ENCODE data around the gene FGR. TPM values are rescaled to one million over a fixed set of nuclear protein-coding genes. Genes with fewer than 3 reads are reported as not detected.

The FGR gene
- polyA plus RNA-seq, 1 donor (not counting 4 experiments of a cell fraction or from before 2014, with no cell fraction given) = 0.04 TPM

DNA sequence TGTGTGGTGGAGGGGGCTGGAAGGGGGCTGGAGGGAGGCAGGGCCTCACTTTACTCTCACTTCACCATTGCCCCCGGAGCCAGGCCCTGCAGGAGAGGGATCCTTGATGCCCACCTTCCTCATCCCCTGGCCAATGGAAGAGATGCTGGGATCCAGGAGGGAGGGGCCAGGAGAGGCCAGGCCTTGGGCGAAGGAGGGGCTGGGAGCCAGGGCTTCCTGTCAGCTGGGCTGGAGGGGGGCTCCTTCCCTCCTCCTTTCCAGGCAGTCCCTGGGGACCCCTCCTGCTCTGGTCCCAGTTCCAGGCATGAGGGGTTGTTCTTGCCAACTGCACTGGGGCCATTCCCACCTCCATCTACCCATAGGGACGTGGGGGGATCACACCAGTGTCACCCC lies 36.7 kb downstream of the FGR start:
- H3K79me2 ChIP-seq (ENCODE audit: control insufficient read depth, insufficient read depth, low read length) = peaks cover 93% of the 10 kb centered on the region
- no peak for DNase-seq (ENCODE audit: low read depth, low spot score)
- peaks cover 47% of the 10 kb centered on the region for H4K20me1 ChIP-seq (ENCODE audit: control insufficient read depth, extremely low read depth, insufficient read depth, low read length)
- peaks cover 2 to 3% of the 10 kb centered on the region in 2 experiments for H3K36me3 ChIP-seq (ENCODE audit: control insufficient read depth in 2 of 2, extremely low read depth in 1 of 2, insufficient read depth in 2 of 2, low read length in 2 of 2)
- H3K27ac ChIP-seq (ENCODE audit: control insufficient read depth, insufficient read depth, low read length) = no peak overlapping the region
- FAIRE-seq = no peak
- H3K4me1 ChIP-seq (ENCODE audit: control insufficient read depth, extremely low read depth, insufficient read depth, low read length) = peaks cover 55% of the 10 kb centered on the region
- H3K9me3 ChIP-seq (ENCODE audit: control insufficient read depth, low read depth, low read length) = no peaks in the 10 kb centered on the region
- TF ChIP-seq CTCF (optimal IDR thresholded peaks at IDR 0.05 in 1 of 3, IDR thresholded peaks at IDR 0.05 in 1 of 3, conservative IDR thresholded peaks at IDR 0.05 in 1 of 3; ENCODE audit: extremely low read depth in 1 of 3, insufficient read depth in 2 of 3, low read length in 3 of 3) (no peak), EZH2 (IDR thresholded peaks at IDR 0.05; ENCODE audit: low read length) (no peak)
- H2AFZ ChIP-seq (ENCODE audit: control insufficient read depth, low read length) = no peak overlapping the region
- H3K4me2 ChIP-seq (ENCODE audit: control insufficient read depth, extremely low read depth, insufficient read depth, low read depth, low read length) = no peak overlapping the region
- no peak overlapping the region for H3K9ac ChIP-seq (ENCODE audit: control insufficient read depth, extremely low read depth, insufficient read depth, low read length)
- peaks cover 7% of the 10 kb centered on the region for H3K9me1 ChIP-seq (ENCODE audit: control insufficient read depth, extremely low read depth, insufficient read depth, low read length)
- dilution Hi-C loops (cut with MboI; ENCODE audit: extremely low pct_ligation_motif_present, low sequenced_read_pairs) = loop anchor here (25.0 kb wide), 1 partner anchor 186 kb away; no protein-coding TSS in a partner anchor
- H3K27me3 ChIP-seq (ENCODE audit: control insufficient read depth, extremely low read depth, insufficient read depth, low read length) = no peaks in the 10 kb centered on the region
- no peak overlapping the region for H3K4me3 ChIP-seq (ENCODE audit: control insufficient read depth in 2 of 3, extremely low read depth in 1 of 3, insufficient read depth in 2 of 3, low read depth in 1 of 3, low read length in 3 of 3)

- dilution Hi-C loops (cut with MboI; ENCODE audit: extremely low pct_ligation_motif_present, low sequenced_read_pairs) = loop anchor here (25.0 kb wide), 1 partner anchor 185 kb away; no protein-coding TSS in a partner anchor
- no peak overlapping the region for H3K4me2 ChIP-seq (ENCODE audit: control insufficient read depth, extremely low read depth, insufficient read depth, low read depth, low read length)
- no peak for DNase-seq (ENCODE audit: low read depth, low spot score)
Measured at GRCh38 chr1:27597516-27598294, 37.3 kb downstream of the FGR start.

More at GRCh38 chr1:27597516-27598294, 37.3 kb downstream of the FGR start:
- Histone ChIP-seq H3K79me2 (ENCODE audit: control insufficient read depth, insufficient read depth, low read length) (peaks cover 94% of the 10 kb centered on the region), H4K20me1 (ENCODE audit: control insufficient read depth, extremely low read depth, insufficient read depth, low read length) (peaks cover 47% of the 10 kb centered on the region), H3K4me1 (ENCODE audit: control insufficient read depth, extremely low read depth, insufficient read depth, low read length) (peaks cover 55% of the 10 kb centered on the region), H3K9ac (ENCODE audit: control insufficient read depth, extremely low read depth, insufficient read depth, low read length) (no peak overlapping the region), H3K9me3 (ENCODE audit: control insufficient read depth, low read depth, low read length) (no peaks in the 10 kb centered on the region), H3K27ac (ENCODE audit: control insufficient read depth, insufficient read depth, low read length) (no peak overlapping the region), H2AFZ (ENCODE audit: control insufficient read depth, low read length) (no peak overlapping the region), H3K36me3 (ENCODE audit: control insufficient read depth in 2 of 2, extremely low read depth in 1 of 2, insufficient read depth in 2 of 2, low read length in 2 of 2) (peaks cover 2 to 3% of the 10 kb centered on the region in 2 experiments), H3K4me3 (ENCODE audit: control insufficient read depth in 2 of 3, extremely low read depth in 1 of 3, insufficient read depth in 2 of 3, low read depth in 1 of 3, low read length in 3 of 3) (no peak overlapping the region), H3K9me1 (ENCODE audit: control insufficient read depth, extremely low read depth, insufficient read depth, low read length) (peaks cover 7% of the 10 kb centered on the region), H3K27me3 (ENCODE audit: control insufficient read depth, extremely low read depth, insufficient read depth, low read length) (no peaks in the 10 kb centered on the region)
- FAIRE-seq = no peak
- TF ChIP-seq EZH2 (IDR thresholded peaks at IDR 0.05; ENCODE audit: low read length) = no peak
- no peak for TF ChIP-seq CTCF (optimal IDR thresholded peaks at IDR 0.05 in 1 of 3, IDR thresholded peaks at IDR 0.05 in 1 of 3, conservative IDR thresholded peaks at IDR 0.05 in 1 of 3; ENCODE audit: extremely low read depth in 1 of 3, insufficient read depth in 2 of 3, low read length in 3 of 3)

All from keratinocyte (primary cell).